ENCODE results near the gene TSTD2.

Gene TSTD2

GRCh38 chr9:97572892-97573365 is 60.2 kb downstream of the TSTD2 start:
- TF ChIP-seq CTCF (conservative IDR thresholded peaks at IDR 0.05; ENCODE audit: low read depth, low read length) = no peak
- H3K27me3 ChIP-seq (ENCODE audit: insufficient read depth, low read depth) = no peaks in the 10 kb centered on the region
- H3K4me2 ChIP-seq = no peak overlapping the region
- no peak overlapping the region for H3K9ac ChIP-seq
- H3K79me2 ChIP-seq (ENCODE audit: insufficient read depth, low read depth) = no peaks in the 10 kb centered on the region
- no peak overlapping the region for H2AFZ ChIP-seq (ENCODE audit: low read depth)
- no peaks in the 10 kb centered on the region for H4K20me1 ChIP-seq (ENCODE audit: insufficient read depth)
- no peak overlapping the region for H3K27ac ChIP-seq
- H3K4me1 ChIP-seq (ENCODE audit: low read depth, poor library complexity, severe bottlenecking) = no peaks in the 10 kb centered on the region
- no peak overlapping the region for H3K4me3 ChIP-seq (IDR thresholded peaks at IDR 0.05; ENCODE audit: insufficient read depth, low read depth, low read length)
- no peaks in the 10 kb centered on the region for H3K36me3 ChIP-seq (ENCODE audit: insufficient read depth)

GRCh38 chr9:97572196-97572891 is 60.8 kb downstream of the TSTD2 start:
- no peaks in the 10 kb centered on the region for H3K79me2 ChIP-seq (ENCODE audit: insufficient read depth, low read depth)
- H3K9ac ChIP-seq = no peak overlapping the region
- no peak overlapping the region for H3K4me2 ChIP-seq
- H3K27me3 ChIP-seq (ENCODE audit: insufficient read depth, low read depth) = no peaks in the 10 kb centered on the region
- H3K36me3 ChIP-seq (ENCODE audit: insufficient read depth) = no peaks in the 10 kb centered on the region
- no peaks in the 10 kb centered on the region for H4K20me1 ChIP-seq (ENCODE audit: insufficient read depth)
- H3K4me1 ChIP-seq (ENCODE audit: low read depth, poor library complexity, severe bottlenecking) = no peaks in the 10 kb centered on the region
- no peak overlapping the region for H2AFZ ChIP-seq (ENCODE audit: low read depth)
- H3K27ac ChIP-seq = no peak overlapping the region
- no peak overlapping the region for H3K4me3 ChIP-seq (IDR thresholded peaks at IDR 0.05; ENCODE audit: insufficient read depth, low read depth, low read length)
- TF ChIP-seq CTCF (conservative IDR thresholded peaks at IDR 0.05; ENCODE audit: low read depth, low read length) = no peak

- H2AFZ ChIP-seq (ENCODE audit: low read depth) = no peak overlapping the region
- H3K27me3 ChIP-seq (ENCODE audit: insufficient read depth, low read depth) = no peaks in the 10 kb centered on the region
- H3K27ac ChIP-seq = no peak overlapping the region
- no peak overlapping the region for H3K9ac ChIP-seq
- no peak for TF ChIP-seq CTCF (conservative IDR thresholded peaks at IDR 0.05; ENCODE audit: low read depth, low read length)
- H3K4me3 ChIP-seq (IDR thresholded peaks at IDR 0.05; ENCODE audit: insufficient read depth, low read depth, low read length) = no peak overlapping the region
- H3K79me2 ChIP-seq (ENCODE audit: insufficient read depth, low read depth) = no peaks in the 10 kb centered on the region
- H3K4me1 ChIP-seq (ENCODE audit: low read depth, poor library complexity, severe bottlenecking) = no peaks in the 10 kb centered on the region
- no peak overlapping the region for H3K4me2 ChIP-seq
- H3K36me3 ChIP-seq (ENCODE audit: insufficient read depth) = no peaks in the 10 kb centered on the region
- no peaks in the 10 kb centered on the region for H4K20me1 ChIP-seq (ENCODE audit: insufficient read depth)
Observed at GRCh38 chr9:97571664-97572063, 61.5 kb downstream of the TSTD2 start.

DNA sequence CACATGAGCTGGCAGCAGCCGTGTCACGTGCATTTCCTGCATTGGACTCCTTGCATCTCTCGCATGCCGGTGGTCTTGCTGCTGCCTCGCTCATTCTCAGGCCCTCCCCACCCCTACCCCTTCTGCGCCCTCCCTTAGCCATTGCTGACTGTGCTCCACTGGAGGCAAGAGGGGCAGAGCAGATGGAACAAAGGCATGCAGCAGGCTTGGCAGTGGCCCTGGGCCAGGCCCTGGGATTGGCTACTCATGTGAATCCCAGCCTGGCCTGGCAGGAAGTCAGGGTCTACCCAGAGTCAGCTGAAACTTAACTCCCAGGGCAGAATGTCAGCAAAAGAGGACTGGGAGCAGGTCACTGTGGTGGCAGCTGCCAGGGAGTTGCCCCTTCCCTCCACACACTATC is 62.3 kb downstream of the TSTD2 start:
- Histone ChIP-seq H3K4me1 (ENCODE audit: low read depth, poor library complexity, severe bottlenecking) (no peaks in the 10 kb centered on the region), H3K27me3 (ENCODE audit: insufficient read depth, low read depth) (no peaks in the 10 kb centered on the region), H2AFZ (ENCODE audit: low read depth) (no peak overlapping the region), H3K4me3 (IDR thresholded peaks at IDR 0.05; ENCODE audit: insufficient read depth, low read depth, low read length) (no peak overlapping the region), H3K9ac (no peak overlapping the region), H4K20me1 (ENCODE audit: insufficient read depth) (no peaks in the 10 kb centered on the region), H3K36me3 (ENCODE audit: insufficient read depth) (no peaks in the 10 kb centered on the region), H3K79me2 (ENCODE audit: insufficient read depth, low read depth) (no peaks in the 10 kb centered on the region), H3K4me2 (no peak overlapping the region), H3K27ac (no peak overlapping the region)
- no peak for TF ChIP-seq CTCF (conservative IDR thresholded peaks at IDR 0.05; ENCODE audit: low read depth, low read length)
